Parathyroid adenoma (tissue), 2 donors: ENCODE data around the gene IFNL1.

ENCODE experiments used
- H2AFZ ChIP-seq: fragments of 300-600 bp; sonication (generic); one replicate; pipeline ENCODE4 v1.7.0; 2017; ENCODE audit warnings: antibody characterized with exemption, mild to moderate bottlenecking
- H3K27ac ChIP-seq: fragments of 300-600 bp; sonication (generic); one replicate; pipeline ENCODE4 v1.7.0; 2017
- H3K27me3 ChIP-seq: fragments of 300-600 bp; sonication (generic); one replicate; pipeline ENCODE4 v1.7.0; 2017; ENCODE audit warnings: low read length; ENCODE audit not compliant: control insufficient read depth, insufficient read depth
- H3K36me3 ChIP-seq: fragments of 300-600 bp; sonication (generic); one replicate; pipeline ENCODE4 v1.7.0; 2017; ENCODE audit warnings: low read length; ENCODE audit not compliant: control insufficient read depth, insufficient read depth
- H3K4me1 ChIP-seq: fragments of 300-600 bp; sonication (generic); one replicate; pipeline ENCODE4 v1.7.0; 2017; ENCODE audit warnings: control low read depth
- H3K4me2 ChIP-seq: fragments of 300-600 bp; sonication (generic); one replicate; pipeline ENCODE4 v1.7.0; 2017; ENCODE audit warnings: low read length
- H3K4me3 ChIP-seq: fragments of 300-600 bp; sonication (generic); one replicate; pipeline ENCODE4 v1.7.0; 2017; ENCODE audit warnings: low read depth, low read length
- H3K79me2 ChIP-seq: fragments of 300-600 bp; sonication (generic); one replicate; pipeline ENCODE4 v1.7.0; 2017; ENCODE audit warnings: control low read depth
- H3K9ac ChIP-seq: fragments of 300-600 bp; sonication (generic); one replicate; pipeline ENCODE4 v1.7.0; 2017; ENCODE audit warnings: mild to moderate bottlenecking
- H3K9me3 ChIP-seq: fragments of 300-600 bp; sonication (generic); one replicate; pipeline ENCODE4 v1.7.0; 2017; ENCODE audit warnings: low read length; ENCODE audit not compliant: control insufficient read depth
- CTCF ChIP-seq: fragments of 300-600 bp; sonication (generic); IDR thresholded peaks from one replicate; pipeline ENCODE4 v1.7.0; 2017; ENCODE audit warnings: antibody characterized with exemption, mild to moderate bottlenecking
- donor health status: primary hyperparathyroidism.

Gene IFNL1

GRCh38 chr19:39296055-39296645, at the start of gene IFNL1:
Gene IFNL1 (plus strand): TSS chr19:39296407. CDS start chr19:39296422, 15 bp downstream.
- Histone ChIP-seq H3K36me3 (no peaks in the 10 kb centered on the region), H3K9me3 (no peaks in the 10 kb centered on the region), H2AFZ (no peak within 1 kb of the TSS), H3K27ac (no peak within 1 kb of the TSS), H3K4me2 (no peak within 1 kb of the TSS), H3K4me1 (no peaks in the 10 kb centered on the region), H3K4me3 (no peak within 1 kb of the TSS), H3K79me2 (no peaks in the 10 kb centered on the region), H3K9ac (no peak within 1 kb of the TSS), H3K27me3 (no peaks in the 10 kb centered on the region)
- no peak for TF ChIP-seq CTCF

GRCh38 chr19:39246951-39247669, 49.1 kb upstream of the IFNL1 start:
- TF ChIP-seq CTCF = no peak
- Histone ChIP-seq H3K4me3 (no peak overlapping the region), H3K9me3 (no peaks in the 10 kb centered on the region), H3K27ac (no peak overlapping the region), H3K4me2 (peak overlapping the region; percentile 53), H3K79me2 (no peaks in the 10 kb centered on the region), H3K9ac (no peak overlapping the region), H3K27me3 (no peaks in the 10 kb centered on the region), H3K36me3 (no peaks in the 10 kb centered on the region), H2AFZ (peak overlapping the region; percentile 73), H3K4me1 (peaks cover 5% of the 10 kb centered on the region)

GRCh38 chr19:39247701-39248664, 48.2 kb upstream of the IFNL1 start:
- no peak overlapping the region for H3K9ac ChIP-seq
- H3K27ac ChIP-seq = no peak overlapping the region
- H3K79me2 ChIP-seq = no peaks in the 10 kb centered on the region
- no peaks in the 10 kb centered on the region for H3K27me3 ChIP-seq
- TF ChIP-seq CTCF = no peak
- no peaks in the 10 kb centered on the region for H3K36me3 ChIP-seq
- H3K4me1 ChIP-seq = peaks cover 5% of the 10 kb centered on the region
- no peaks in the 10 kb centered on the region for H3K9me3 ChIP-seq
- H3K4me3 ChIP-seq = no peak overlapping the region
- H2AFZ ChIP-seq = peak overlapping the region; percentile 73
- H3K4me2 ChIP-seq = peak overlapping the region; percentile 53

- Histone ChIP-seq H3K27ac (no peak within 1 kb of the TSS), H3K4me1 (peaks cover 5% of the 10 kb centered on the region), H3K4me3 (no peak within 1 kb of the TSS)
These were observed 47.4 kb upstream of the IFNL1 start, which contains the start of gene IFNL4 for GRCh38 chr19:39248806-39249205. Gene IFNL4 (minus strand): TSS chr19:39248856.

More at GRCh38 chr19:39248806-39249205, 47.4 kb upstream of the IFNL1 start, which contains the start of gene IFNL4:
- no peaks in the 10 kb centered on the region for H3K9me3 ChIP-seq
- no peaks in the 10 kb centered on the region for H3K79me2 ChIP-seq
- H3K36me3 ChIP-seq = no peaks in the 10 kb centered on the region
- TF ChIP-seq CTCF = no peak
- peak within 1 kb of the TSS; percentile 73 for H2AFZ ChIP-seq
- H3K9ac ChIP-seq = no peak within 1 kb of the TSS
- no peaks in the 10 kb centered on the region for H3K27me3 ChIP-seq
- H3K4me2 ChIP-seq = peak within 1 kb of the TSS; percentile 53
